GM18499 (cell line): Measurements from ENCODE around the gene FLT4.

Experiments
- ATAC-seq: cut with Tn5 transposase; IDR thresholded peaks from one replicate; pipeline ENCODE4 v1.9.1; 2021; ENCODE audit warnings: moderate number of reproducible peaks; ENCODE audit not compliant: insufficient read depth, unreplicated experiment

Gene FLT4

GRCh38 chr5:180628827-180629750 lies 20.3 kb downstream of the FLT4 start:
- no peak for ATAC-seq

GRCh38 chr5:180628211-180628610 lies 21.2 kb downstream of the FLT4 start:
- no peak for ATAC-seq

- no peak for ATAC-seq
Observed at GRCh38 chr5:180627386-180628120, 21.8 kb downstream of the FLT4 start.

- no peak for ATAC-seq
Observed at GRCh38 chr5:180626661-180627385, 22.6 kb downstream of the FLT4 start.

GRCh38 chr5:180625791-180626660 lies 23.4 kb downstream of the FLT4 start:
- no peak for ATAC-seq

- ATAC-seq: no peak
Observed at GRCh38 chr5:180625125-180625790, 24.1 kb downstream of the FLT4 start.

- ATAC-seq: no peak
Observed at GRCh38 chr5:180624587-180624986, 24.8 kb downstream of the FLT4 start.

GRCh38 chr5:180623844-180624243 lies 25.6 kb downstream of the FLT4 start:
- ATAC-seq: no peak

GRCh38 chr5:180623411-180623834 lies 26.0 kb downstream of the FLT4 start:
- no peak for ATAC-seq

- ATAC-seq: no peak
Observed at GRCh38 chr5:180622910-180623309, 26.5 kb downstream of the FLT4 start.

GRCh38 chr5:180621311-180621710 lies 28.1 kb downstream of the FLT4 start:
- ATAC-seq: no peak

- no peak for ATAC-seq
Observed at GRCh38 chr5:180620014-180620413, 29.4 kb downstream of the FLT4 start.

- no peak for ATAC-seq
Observed at GRCh38 chr5:180619563-180619915, 29.9 kb downstream of the FLT4 start.

- ATAC-seq: no peak
Observed at GRCh38 chr5:180618829-180619562, 30.4 kb downstream of the FLT4 start.

- no peak for ATAC-seq
Observed at GRCh38 chr5:180618487-180618828, 30.9 kb downstream of the FLT4 start.

GRCh38 chr5:180613814-180614188 lies 35.6 kb downstream of the FLT4 start:
- ATAC-seq: no peak

GRCh38 chr5:180613188-180613813 lies 36.1 kb downstream of the FLT4 start:
- no peak for ATAC-seq

GRCh38 chr5:180612683-180613082 lies 36.7 kb downstream of the FLT4 start:
- ATAC-seq: no peak
